NCI-H2227 (cell line): ENCODE measurements around the gene PHF1.

ENCODE experiments used
- DNase-seq: peaks from one replicate; lab custom pipeline; 2025; ENCODE audit not compliant: unreplicated experiment; lab: John Stamatoyannopoulos, UW

Gene PHF1

DNA sequence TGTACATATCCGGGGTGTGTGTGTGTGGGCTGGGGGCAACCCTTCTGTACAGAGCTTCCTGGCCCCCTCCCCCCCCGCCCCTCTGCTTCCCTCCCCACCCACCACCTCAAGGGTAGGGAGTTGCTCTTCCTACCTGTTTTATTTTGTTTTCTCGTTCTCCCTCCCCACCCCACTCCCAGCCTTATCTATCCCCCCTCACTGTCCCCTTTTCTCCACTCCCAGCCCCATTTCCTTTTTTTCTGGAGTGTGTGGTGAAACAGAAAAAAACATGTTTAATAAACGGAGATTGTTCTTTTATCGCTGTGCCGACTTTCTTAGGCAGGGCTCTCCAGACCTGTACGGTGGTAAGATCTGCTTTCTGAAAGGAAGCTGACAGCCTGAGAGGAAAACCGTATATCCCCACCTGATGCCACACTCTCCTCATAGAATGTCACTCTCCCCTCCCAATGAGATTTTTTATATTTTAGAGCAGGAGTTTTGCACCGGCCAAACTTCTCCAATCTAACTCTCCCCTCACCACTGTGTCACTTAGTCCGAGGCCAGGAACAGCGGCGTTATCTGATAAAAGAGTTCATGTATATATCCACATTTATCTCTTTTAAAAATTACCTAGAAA is 42.7 kb downstream of the PHF1 start:
- DNase-seq: peak; percentile 24

DNA sequence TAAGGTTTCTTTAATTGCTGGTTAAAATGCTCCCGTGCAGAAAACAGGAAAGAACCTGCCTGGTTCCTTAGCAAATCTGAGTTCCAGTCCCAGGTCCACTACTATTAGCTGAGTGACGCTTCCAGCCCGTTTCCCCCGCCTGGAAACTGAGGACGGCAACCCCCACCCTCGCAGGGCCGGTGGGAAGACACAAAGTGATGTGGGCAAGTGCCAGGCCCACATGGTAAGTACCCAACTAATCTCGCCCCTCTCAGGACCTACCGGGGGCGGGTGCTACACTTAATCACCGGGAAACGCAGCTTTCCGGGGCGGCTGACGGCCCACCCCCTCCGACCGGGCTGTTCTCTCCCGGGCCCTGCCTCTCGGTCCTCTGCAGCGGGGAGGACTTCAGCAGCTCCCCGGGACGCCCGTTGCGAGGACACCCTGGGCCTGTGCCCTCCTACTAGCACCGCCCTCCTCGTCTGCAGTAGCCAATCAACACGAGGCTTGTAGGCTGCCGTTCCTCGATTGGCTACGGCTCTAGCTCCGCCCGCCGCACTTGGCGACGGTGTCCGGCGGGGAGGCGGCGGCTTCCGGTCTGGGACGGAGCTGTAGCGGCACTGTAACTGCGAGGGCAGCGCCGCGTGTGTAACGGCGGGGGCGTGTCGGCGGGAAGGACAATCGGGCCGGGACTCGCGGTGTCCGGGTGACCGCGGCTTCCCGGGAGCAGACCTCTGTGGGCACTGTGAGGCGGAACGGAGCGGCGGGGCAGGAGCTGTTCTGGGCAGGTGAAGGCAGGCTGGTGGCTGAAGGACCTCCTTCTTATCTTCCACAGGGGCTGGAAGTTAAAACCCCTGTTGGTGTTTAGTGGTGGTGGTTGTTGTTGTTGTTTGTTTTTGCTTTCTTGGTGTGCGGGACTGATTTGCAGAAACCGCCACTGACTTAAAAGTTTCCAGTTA is 43.5 kb downstream of the PHF1 start, which contains the start of gene ZBTB9:
ZBTB9 (plus strand) TSS at position 568 of the 938 bp plus-strand sequence. CDS start 525 bp downstream, outside the sequence.
- DNase-seq: peak; percentile 98

DNA sequence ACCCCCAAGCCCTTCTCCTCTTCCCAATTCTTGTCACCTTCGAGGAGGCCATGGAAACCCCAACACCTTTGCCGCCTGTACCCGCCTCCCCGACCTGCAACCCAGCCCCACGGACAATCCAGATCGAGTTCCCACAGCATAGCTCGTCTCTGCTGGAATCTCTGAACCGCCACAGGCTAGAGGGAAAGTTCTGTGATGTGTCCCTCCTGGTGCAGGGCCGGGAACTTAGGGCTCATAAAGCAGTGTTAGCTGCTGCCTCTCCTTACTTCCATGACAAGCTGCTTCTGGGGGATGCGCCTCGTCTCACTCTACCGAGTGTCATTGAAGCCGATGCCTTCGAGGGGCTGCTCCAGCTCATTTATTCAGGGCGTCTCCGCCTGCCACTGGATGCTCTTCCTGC is 44.2 kb downstream of the PHF1 start:
- DNase-seq: no peak

DNA sequence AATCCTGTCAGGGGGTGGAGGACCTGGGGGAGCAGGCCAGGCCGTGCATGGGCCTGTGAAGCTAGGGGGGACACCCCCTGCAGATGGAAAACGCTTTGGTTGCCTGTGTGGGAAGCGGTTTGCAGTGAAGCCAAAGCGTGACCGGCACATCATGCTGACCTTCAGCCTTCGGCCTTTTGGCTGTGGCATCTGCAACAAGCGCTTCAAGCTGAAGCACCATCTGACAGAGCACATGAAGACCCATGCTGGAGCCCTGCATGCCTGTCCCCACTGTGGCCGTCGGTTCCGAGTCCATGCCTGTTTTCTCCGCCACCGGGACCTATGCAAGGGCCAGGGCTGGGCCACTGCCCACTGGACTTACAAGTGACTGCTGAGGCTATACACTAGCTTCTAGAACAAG is 45.3 kb downstream of the PHF1 start:
- no peak for DNase-seq

DNA sequence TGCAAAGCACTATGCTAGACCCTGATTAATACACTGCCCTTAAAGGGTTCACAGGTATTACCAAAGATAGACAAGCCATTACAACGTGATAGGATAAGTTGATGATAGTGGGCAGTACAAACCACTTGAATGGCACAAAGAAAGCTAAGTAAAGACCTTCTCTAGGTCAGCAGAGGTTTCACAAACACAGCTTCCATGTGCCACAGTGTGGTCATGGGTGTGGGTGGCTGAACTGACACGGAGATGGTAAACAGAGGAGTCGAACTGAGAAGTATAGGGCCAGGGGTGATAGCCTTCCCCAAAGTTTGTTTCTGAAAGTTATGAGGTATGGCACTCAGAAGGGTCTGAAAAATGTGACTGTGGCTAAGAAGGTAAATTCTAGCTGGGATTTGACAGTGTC is 47.9 kb downstream of the PHF1 start:
- no peak for DNase-seq

DNA sequence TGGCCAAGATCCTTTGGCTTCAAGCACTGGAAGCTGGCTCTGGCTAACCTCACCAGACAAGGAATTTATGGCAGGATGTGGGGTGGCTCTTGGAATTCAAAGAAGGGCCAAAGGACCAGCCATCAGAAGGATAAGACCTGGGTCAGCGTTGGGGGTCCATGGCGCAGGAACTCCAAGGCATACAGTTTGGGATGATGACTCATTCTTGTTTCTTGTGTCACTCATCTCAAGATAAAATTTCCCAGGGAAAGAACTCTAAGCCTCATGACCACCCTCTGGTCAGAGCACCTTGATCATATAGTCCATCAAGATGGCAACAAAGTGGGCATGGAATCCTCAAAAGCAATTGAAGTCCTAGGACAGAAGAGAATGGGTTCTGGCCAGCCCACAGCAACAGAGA is 48.4 kb downstream of the PHF1 start:
- no peak for DNase-seq
